GM20000 (cell line): ENCODE data around the gene COL10A1.
"Not testable (repeated sequence)": the region's sequence is repeated elsewhere in the genome, so short reads cannot be mapped to it uniquely, and the experiment has no call there.

Experiments used
- DNase-seq: peaks from one replicate; pipeline ENCODE4 v3.0.0; 2012; ENCODE audit warnings: low spot score
- CTCF ChIP-seq: IDR thresholded peaks from 2 replicates; pipeline ENCODE4 v1.5.1; 2012; ENCODE audit warnings: mild to moderate bottlenecking, control low read depth; ENCODE audit errors: extremely low read depth, missing control alignments

Gene COL10A1

GRCh38 chr6:116096979-116097816 lies 28.7 kb downstream of the COL10A1 start:
- TF ChIP-seq CTCF: no peak
- DNase-seq: no peak

GRCh38 chr6:116096048-116096759 lies 29.7 kb downstream of the COL10A1 start:
- DNase-seq: not testable (repeated sequence)

- no peak for DNase-seq
- TF ChIP-seq CTCF: no peak
Observed at GRCh38 chr6:116094041-116094440, 31.9 kb downstream of the COL10A1 start.

- TF ChIP-seq CTCF: no peak
- DNase-seq: no peak
Observed at GRCh38 chr6:116090251-116090650, 35.7 kb downstream of the COL10A1 start.

- no peak for TF ChIP-seq CTCF
- DNase-seq: no peak
Observed at GRCh38 chr6:116088946-116089345, 37.0 kb downstream of the COL10A1 start.

GRCh38 chr6:116087437-116088027 lies 38.4 kb downstream of the COL10A1 start:
- no peak for TF ChIP-seq CTCF
- DNase-seq: peak; percentile 41

- no peak for TF ChIP-seq CTCF
Observed at GRCh38 chr6:116084284-116084683, 41.6 kb downstream of the COL10A1 start.

GRCh38 chr6:116083052-116083451 lies 42.9 kb downstream of the COL10A1 start:
- TF ChIP-seq CTCF: no peak
- no peak for DNase-seq

More at GRCh38 chr6:116084284-116084683, 41.6 kb downstream of the COL10A1 start:
- no peak for DNase-seq
